ENCODE results near the gene GK. TPM values are rescaled to one million over a fixed set of nuclear protein-coding genes. Genes with fewer than 3 reads are reported as not detected.

Gene GK
- total and polyA plus RNA-seq, 2 of the 8 experiments (the other 6 are each of a cell fraction or from before 2014, with no cell fraction given) = 2.9 to 11.2 TPM

DNA sequence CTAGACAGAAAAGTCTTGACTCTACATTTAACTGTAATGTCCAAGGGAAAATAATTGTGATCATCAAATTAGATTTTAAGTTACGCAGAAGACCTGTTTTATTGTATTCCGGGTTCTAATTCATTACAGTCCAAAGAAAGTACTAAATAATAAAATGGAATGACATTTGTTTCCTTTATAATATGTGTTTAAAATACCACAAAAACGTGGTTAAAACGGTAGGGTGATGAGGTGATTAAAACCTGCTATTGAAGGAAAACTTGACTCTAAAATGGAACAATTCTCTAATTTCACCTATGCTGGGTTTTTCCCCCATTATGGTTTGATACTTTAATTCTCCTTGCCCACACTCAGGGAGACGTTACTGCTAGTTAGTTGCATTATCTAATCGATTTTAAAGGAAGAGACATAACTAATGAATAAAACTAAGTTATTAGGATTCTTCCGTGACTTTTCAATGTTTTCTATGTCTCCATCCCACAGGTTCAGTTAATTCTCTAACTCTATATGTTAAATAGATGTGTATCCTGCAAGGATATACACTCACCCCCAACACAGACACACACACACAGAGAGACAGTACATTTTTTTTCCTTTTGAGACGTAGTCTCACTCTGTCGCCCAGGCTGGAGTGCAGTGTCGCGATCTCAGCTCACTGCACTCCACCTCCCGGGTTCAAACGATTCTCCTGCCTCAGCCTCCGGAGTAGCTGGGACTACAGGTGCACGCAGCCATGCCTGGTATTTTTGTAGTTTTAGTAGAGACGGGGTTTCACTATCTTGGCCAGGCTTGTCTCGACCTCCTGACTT, 80.8 kb downstream of the GK start (continued):
- TF ChIP-seq TBP (IDR thresholded peaks at IDR 0.05; ENCODE audit: low read depth, low read length) = no peak
- no peak for TF ChIP-seq EZH2 (IDR thresholded peaks at IDR 0.05; ENCODE audit: low read depth, low read length, severe bottlenecking)
- no peak for TF ChIP-seq SAP30 (IDR thresholded peaks at IDR 0.05; ENCODE audit: insufficient read depth, insufficient replicate concordance, low read length)

Measured in H1 (cell line).